Vein endothelial cell (primary cell): ENCODE measurements around the gene CEP104. TPM values are rescaled to one million over a fixed set of nuclear protein-coding genes. Genes with fewer than 3 reads are reported as not detected.

Experiments
- small RNA-seq: library from RNA; depleted of rRNA; stranded (forward); fragments of <200 nt; gene quantifications from one replicate; pipeline ENCODE3, GENCODE V24; 2012
- total RNA-seq: library from RNA; depleted of rRNA; stranded (reverse); fragments of >200 nt; gene quantifications from 2 replicates; pipeline ENCODE4 v1.2.3, GENCODE V29; 2012

CEP104 gene
- total RNA-seq: 19.6 and 22.2 TPM in 2 replicates

DNA sequence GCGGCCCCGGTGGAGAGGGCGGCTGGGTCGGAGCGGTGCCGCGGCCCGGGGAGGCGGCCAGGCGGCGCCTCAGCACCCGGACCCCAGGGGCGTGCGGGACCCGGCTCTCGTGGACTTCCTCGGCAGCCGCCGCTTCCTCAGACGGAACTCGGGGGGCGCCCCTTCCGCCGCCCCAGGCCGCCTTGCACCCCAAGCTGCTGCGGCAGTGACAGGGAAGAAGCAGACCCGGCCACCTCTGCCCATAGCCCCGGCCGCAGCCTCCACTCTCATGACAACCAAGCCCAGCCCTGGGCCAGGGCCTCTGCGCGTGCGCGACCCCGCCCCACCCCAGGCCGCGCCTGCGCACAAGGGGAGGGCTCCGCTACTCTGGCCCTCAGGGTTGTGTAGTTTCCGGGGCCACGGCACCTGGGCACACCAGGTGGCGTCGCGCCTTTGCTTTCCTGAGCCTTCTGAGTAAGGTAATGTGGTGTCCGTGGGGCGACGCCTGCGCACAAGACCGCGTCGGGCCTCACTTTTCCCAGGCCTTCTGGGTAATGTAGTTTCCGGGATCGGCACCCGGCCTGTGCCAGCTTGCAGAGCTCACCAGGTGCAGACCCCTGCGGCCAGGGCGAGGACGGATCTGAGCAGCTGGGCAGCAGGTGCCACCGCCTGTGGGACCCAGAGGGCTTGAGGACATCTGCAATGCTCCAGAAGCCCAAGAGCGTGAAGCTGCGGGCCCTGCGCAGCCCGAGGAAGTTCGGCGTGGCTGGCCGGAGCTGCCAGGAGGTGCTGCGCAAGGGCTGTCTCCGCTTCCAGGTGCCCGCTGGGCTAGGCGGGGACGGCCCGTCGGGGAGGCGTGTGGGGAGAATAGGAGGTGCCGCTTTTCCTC lies at the start of gene CEP104, which contains the start of gene DFFB:
CEP104 (minus strand) TSS at position 289 of the 868 bp plus-strand sequence. CDS start 4,804 bp downstream, outside the sequence.
DFFB (plus strand) TSS at position 554 of the 868 bp plus-strand sequence; CDS start at position 682, 128 bp downstream.

DNA sequence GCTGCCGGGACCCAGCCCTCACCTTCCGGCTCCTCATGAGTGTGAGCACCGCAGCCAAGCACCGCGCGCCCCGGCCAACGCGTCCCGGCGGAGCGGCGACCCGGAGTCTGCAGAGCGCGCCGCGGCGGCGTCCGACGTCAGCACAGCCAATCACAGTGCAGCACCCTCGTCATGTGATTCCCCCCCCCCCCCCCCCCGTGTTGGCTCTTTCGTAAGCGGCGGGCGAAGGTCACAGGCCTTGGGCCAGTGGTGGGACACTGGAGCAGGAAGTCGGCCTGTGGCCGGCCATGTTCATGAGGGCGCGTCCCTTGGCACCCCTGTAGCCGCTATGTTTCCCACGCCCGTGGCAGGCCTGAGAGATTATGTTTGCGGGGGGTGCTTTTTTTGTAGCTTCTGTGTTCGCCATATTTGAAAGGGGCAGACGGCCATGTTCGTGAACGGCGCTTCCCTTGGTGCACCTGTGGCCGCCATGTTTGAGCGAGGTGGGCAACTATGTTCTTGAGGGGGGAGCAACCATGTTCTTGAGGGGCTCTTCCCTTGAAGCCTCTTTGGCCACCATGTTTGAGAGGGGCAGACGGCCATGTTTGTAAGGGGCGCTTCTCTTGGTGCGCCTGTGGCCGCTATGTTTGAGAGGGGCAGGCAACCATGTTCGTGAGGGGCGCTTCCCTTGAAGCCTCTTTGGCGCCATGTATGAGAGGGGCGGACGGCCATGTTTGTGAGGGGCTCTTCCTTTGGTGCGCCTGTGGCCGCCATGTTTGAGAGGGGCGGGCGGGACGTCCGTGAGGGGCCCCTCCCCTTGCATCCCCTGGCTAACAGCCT lies 43.3 kb upstream of the CEP104 start, which contains the start of gene C1orf174:
C1orf174 (minus strand) TSS at position 123 of the 819 bp plus-strand sequence; CDS start at position 37, 86 bp downstream.

DNA sequence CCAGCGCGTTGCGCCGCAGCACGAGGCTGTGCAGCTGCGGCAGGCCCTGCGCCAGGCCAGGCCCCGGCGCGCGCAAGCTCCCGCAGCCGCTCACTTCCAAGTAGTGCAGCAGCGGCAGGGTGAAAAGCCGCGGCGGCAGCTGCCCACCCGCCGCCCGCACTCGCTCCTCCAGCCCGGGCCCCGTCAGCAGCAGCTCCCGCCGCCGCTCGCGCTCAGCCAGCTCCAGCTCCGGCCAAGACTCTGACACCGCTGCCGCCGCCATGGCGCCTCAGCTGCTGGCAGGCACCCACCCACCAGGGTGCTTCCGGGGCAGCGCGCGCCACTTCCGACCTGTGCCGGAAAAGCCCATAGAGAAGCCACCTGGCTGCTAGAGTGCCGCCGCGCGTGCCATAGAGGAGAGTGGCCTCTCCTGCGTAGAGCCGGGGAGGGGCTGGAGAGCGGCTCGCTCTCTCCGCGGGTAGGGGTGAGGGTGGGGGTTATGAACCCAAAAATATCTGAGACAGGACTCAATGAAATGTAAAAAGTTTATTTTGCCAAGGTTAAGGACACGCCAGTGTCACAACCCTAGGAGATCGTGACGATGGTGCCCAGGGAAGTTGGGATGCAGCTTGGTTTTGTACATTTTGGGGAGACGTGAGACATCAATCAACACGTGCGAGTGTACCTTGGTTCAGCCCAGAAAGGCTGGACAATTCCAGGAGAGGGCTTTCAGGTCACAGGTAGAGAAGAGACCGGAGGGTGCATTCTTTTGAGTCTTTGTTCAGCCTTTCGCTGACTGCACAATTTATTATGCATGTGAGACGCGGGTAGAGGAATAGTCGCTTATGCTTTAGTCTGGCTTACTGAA lies 60.6 kb downstream of the CEP104 start, which contains the start of gene LRRC47:
LRRC47 (minus strand) TSS at position 284 of the 847 bp plus-strand sequence; CDS start at position 262, 22 bp downstream.

DNA sequence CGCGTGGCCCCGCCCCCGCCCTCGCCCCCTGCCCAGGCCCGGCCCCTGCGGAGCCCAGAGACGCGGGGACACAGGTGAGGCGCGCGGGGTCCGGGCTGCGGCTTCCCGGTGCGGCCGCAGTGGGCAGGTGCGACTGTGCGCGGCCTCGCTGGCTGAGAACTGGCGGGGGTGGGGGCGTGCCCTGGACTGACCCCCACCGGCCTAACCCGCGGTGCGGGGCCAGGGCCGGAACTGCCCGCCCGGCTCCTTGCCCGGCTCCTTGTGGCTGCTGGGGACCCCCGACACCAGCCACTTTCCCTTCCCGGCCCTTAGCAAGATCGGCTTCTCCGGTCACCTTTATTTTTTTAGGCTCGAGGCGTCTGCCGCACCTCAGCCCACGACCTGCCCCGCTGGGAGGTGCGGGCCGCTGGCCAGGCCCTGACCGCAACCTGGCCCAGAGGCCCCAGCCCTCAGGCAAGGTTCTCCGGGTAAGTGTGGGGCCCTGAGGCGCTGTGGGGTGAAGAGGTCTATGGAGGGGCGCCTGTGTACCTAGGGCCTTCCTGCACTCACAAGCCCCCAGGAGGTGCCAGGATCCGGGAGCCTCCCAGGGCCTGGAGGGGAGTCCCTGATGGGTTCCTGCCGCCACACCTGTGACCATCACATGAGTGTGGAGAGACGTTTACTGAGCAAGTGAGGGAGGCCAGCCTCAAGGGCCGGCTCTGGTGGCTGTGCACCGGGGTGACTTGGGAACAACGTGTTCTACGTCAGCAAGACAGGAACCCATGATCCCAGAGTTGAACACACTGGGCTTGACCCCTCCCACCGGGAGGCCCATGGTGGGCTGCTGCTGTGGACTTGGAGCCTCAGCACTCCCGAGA lies 84.1 kb downstream of the CEP104 start, which contains the start of gene SMIM1:
SMIM1 (plus strand) TSS at position 35 of the 857 bp plus-strand sequence. CDS start 2,625 bp downstream, outside the sequence.

Small RNA genes within 50 kb of the gene (small RNA-seq; reads per million reads assigned to genes)
- gene RN7SL574P: not detected

Other genes starting within 250 kb of the CEP104 start
- 40.7 and 92.4 TPM in 2 replicates for gene MEGF6, start 245.7 kb downstream of the CEP104 start, total RNA-seq
- 40.0 and 44.7 TPM in 2 replicates for gene TPRG1L, start 232.2 kb downstream of the CEP104 start, total RNA-seq
- gene WRAP73, start 207.1 kb downstream of the CEP104 start, total RNA-seq: 14.2 and 14.7 TPM in 2 replicates
- 0.10 TPM in 1 of 2 replicates, not detected in the other for gene TP73, start 204.7 kb downstream of the CEP104 start, total RNA-seq
- gene CCDC27, start 104.8 kb downstream of the CEP104 start, total RNA-seq: not detected in 2 replicates
- gene SMIM1, start 84.5 kb downstream of the CEP104 start, total RNA-seq: 2.3 TPM in 1 of 2 replicates, not detected in the other
- gene LRRC47, start 60.7 kb downstream of the CEP104 start, total RNA-seq: 31.5 and 32.3 TPM in 2 replicates
- gene DFFB, start 265 bp upstream of the CEP104 start, total RNA-seq: 8.5 and 14.2 TPM in 2 replicates
- gene C1orf174, start 43.1 kb upstream of the CEP104 start, total RNA-seq: 26.5 and 31.9 TPM in 2 replicates